NT2/D1 (cell line): Measurements from ENCODE around the gene ULK1.
"Not testable (repeated sequence)": the region's sequence is repeated elsewhere in the genome, so short reads cannot be mapped to it uniquely, and the experiment has no call there.

ENCODE experiments used
- SUZ12 ChIP-seq: IDR thresholded peaks from 2 replicates; pipeline ENCODE4 v1.6.1; 2011; ENCODE audit not compliant: insufficient read length, insufficient read depth; ENCODE audit errors: extremely low read depth
- YY1 ChIP-seq: IDR thresholded peaks from 2 replicates; pipeline ENCODE4 v1.6.1; 2011; ENCODE audit not compliant: insufficient read length, insufficient read depth
- ZNF274 ChIP-seq: IDR thresholded peaks from 2 replicates; pipeline ENCODE4 v1.6.1; 2011; ENCODE audit warnings: mild to moderate bottlenecking, low read depth, low read length

GRCh38 chr12:131954460-131954859, 60.0 kb downstream of the ULK1 start:
- not testable (repeated sequence) for TF ChIP-seq YY1, SUZ12, ZNF274
